ENCODE measurements around the gene HS6ST2.

Gene HS6ST2

DNA sequence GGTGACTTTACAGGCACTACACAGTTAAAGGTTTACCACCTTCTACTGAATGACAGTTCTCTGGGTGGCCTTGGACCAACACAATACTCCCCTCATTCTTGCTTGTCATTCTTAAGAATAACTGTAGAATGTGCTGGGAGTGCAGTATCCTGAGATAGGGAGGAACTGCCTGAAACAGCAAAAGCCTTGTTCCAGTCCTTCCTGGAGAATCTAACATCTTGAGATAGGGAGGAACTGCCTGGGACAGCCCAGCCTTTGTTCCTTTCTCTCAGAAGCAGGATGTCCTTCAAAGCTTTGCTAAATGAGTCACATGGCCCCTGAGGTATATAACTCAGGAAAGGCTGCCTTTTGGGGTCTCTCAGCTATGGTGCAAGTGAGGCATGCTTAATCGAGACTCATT lies 323.9 kb downstream of the HS6ST2 start:
- no peak for DNase-seq (ENCODE audit: low spot score in 2 of 2)

DNA sequence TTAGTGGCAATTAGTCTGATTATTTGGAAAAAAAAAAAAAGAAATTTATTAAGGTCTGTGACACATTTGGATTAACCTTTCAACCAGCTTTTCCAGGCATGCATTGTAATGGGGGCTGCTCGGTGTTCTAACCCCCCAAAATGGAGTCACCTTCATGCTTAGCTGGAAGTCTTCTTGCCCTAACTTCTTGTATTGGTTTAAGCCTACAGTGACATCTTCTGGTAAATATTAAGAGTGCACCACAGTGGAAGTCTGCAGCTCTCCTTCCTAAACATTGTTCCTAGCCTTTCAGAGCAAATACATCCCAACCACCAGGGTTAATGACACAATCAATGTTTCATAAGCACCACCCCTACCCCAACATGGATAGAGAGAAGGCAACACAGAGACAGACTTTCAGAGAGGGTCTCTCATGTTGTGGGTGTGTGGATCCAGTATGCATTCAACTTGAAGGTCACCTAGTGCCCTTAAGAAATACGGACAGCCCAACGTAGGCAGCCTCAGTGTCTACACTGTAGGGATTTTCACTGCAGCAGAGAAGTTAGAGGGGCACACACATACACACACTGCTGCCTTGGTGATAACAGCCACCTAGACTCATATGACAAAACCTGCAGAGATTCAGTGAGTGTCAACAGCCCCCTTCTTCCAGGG lies 326.7 kb downstream of the HS6ST2 start:
- Mint-ChIP-seq H3K4me3 (no peak overlapping the region), H3K36me3 (no peaks in the 10 kb centered on the region), H3K27ac (no peak overlapping the region), H3K9me3 (no peaks in the 10 kb centered on the region), H3K4me1 (no peaks in the 10 kb centered on the region)
- no peak for ATAC-seq
- DNase-seq (ENCODE audit: low spot score in 2 of 2): no peak

More for the DNA sequence above, 323.9 kb downstream of the HS6ST2 start:
- Mint-ChIP-seq H3K4me3 (no peak overlapping the region), H3K36me3 (no peaks in the 10 kb centered on the region), H3K9me3 (no peaks in the 10 kb centered on the region), H3K27ac (no peak overlapping the region), H3K4me1 (no peaks in the 10 kb centered on the region)
- no peak for ATAC-seq

DNA sequence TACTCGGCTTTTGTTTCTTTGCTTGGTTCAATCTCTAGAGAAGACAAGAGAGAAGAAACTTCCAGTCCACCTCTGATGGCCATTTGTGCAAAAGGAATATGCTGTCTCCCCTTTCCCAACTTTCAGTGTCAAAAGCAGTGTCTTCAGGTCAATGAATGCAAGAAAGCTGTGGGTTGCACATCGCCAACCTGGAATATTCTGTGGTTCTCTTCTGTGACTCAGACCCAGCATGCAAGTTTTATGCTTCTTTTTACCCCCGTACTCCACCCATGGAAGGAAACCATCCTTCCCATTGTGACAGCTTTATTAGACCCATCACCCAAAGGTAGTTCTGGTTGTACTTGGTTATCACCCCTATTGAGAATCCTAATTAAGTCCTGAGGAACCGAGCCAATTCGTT lies 334.0 kb downstream of the HS6ST2 start:
- Mint-ChIP-seq H3K27ac (no peak overlapping the region), H3K4me1 (peaks cover 5% of the 10 kb centered on the region), H3K4me3 (no peak overlapping the region), H3K9me3 (no peaks in the 10 kb centered on the region), H3K36me3 (no peaks in the 10 kb centered on the region)
- ATAC-seq (no peak), DNase-seq (ENCODE audit: low spot score in 2 of 2) (no peak)

DNA sequence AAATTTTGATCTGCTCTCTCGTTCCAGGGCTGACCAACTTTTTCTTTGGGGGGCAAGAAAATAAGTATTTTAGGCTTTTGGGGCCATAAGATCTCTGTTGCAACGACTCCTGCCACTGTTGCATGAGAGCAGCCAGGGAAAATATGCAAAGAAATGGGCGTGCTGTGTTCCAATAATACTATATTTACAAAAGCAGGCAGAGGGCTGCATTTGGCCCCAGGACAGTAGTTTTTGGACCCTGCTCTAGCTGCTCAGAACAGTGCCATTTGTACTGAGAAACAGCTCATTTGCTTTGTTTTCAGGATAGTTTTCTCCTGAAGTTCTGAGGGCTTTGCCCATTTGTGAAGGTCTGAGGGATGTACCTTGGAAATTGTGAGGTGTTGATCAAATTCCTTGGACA lies 334.5 kb downstream of the HS6ST2 start:
- ATAC-seq: no peak
- H3K36me3 Mint-ChIP-seq: no peaks in the 10 kb centered on the region
- H3K4me3 Mint-ChIP-seq: no peak overlapping the region
- H3K27ac Mint-ChIP-seq: no peak overlapping the region
- no peak for DNase-seq (ENCODE audit: low spot score in 2 of 2)
- no peaks in the 10 kb centered on the region for H3K9me3 Mint-ChIP-seq
- peaks cover 5% of the 10 kb centered on the region for H3K4me1 Mint-ChIP-seq

DNA sequence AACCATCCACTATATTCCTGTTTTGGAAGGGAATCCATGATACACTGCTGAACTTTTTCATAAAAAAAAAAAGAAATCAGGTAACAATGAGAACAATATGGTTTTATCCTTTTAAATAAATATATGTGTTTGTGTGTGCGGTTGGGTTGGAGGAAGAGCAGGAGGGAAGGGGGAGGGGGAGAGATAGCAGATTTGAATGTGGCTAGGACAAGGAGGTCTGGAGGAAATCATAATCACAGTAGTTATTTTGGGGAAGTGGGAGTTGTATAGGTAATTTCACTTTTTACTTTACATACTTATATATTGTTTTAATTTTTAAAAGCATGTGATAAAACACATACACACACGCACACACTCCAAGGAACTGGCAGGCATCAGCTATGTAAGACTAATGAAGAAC lies 335.1 kb downstream of the HS6ST2 start:
- Mint-ChIP-seq H3K9me3 (no peaks in the 10 kb centered on the region), H3K36me3 (no peaks in the 10 kb centered on the region), H3K27ac (no peak overlapping the region), H3K4me3 (no peak overlapping the region), H3K4me1 (peaks cover 5% of the 10 kb centered on the region)
- DNase-seq (ENCODE audit: low spot score in 2 of 2) (no peak), ATAC-seq (no peak)

DNA sequence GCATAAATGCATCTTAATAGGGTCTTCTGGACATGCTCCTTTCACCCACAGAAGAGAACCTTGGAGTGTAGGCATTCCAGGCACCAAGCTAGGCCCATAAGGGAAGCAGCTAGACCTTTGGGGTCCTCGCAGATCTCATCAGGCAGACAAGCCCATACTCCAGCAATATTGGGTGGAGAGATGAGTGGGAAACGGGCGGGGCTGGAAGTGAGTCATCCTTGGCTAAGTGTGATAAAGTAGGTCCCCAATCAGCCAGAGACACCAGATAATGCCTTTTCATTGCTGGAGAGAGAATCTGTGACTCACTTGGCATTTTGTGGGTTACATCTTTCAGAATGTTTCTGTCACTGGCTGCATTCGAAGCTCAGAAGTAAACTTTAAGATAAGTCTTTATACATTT lies 336.3 kb downstream of the HS6ST2 start:
- Mint-ChIP-seq H3K27ac (no peak overlapping the region), H3K36me3 (no peaks in the 10 kb centered on the region), H3K4me3 (no peak overlapping the region), H3K4me1 (peaks cover 5% of the 10 kb centered on the region), H3K9me3 (no peaks in the 10 kb centered on the region)
- DNase-seq (ENCODE audit: low spot score in 2 of 2) (peak; percentile 2 to 57), ATAC-seq (peak; percentile 100)

DNA sequence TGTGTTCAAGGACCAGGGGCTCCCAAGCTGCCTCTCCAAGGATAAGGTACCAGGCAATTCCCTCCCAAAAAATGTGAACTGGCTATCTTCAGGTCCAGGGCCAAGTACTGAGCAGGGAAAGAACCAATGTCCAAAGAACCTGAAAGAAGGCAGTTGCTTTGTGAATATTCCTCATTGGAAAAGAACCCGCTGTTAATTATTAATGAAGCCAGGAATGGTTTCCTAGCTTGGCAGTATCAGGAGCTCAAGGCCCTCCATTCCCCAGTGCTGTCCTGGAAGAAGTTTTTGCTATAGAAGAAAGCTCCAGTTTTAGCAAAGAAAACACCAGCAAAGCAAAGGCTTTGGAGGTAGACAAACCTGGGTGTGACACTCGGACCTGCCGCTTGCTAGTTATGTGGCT lies 339.6 kb downstream of the HS6ST2 start:
- no peak overlapping the region for H3K4me3 Mint-ChIP-seq
- H3K9me3 Mint-ChIP-seq: no peaks in the 10 kb centered on the region
- peaks cover 5% of the 10 kb centered on the region for H3K4me1 Mint-ChIP-seq
- no peak overlapping the region for H3K27ac Mint-ChIP-seq
- H3K36me3 Mint-ChIP-seq: no peaks in the 10 kb centered on the region
- DNase-seq (ENCODE audit: low spot score in 2 of 2) (no peak), ATAC-seq (no peak)

DNA sequence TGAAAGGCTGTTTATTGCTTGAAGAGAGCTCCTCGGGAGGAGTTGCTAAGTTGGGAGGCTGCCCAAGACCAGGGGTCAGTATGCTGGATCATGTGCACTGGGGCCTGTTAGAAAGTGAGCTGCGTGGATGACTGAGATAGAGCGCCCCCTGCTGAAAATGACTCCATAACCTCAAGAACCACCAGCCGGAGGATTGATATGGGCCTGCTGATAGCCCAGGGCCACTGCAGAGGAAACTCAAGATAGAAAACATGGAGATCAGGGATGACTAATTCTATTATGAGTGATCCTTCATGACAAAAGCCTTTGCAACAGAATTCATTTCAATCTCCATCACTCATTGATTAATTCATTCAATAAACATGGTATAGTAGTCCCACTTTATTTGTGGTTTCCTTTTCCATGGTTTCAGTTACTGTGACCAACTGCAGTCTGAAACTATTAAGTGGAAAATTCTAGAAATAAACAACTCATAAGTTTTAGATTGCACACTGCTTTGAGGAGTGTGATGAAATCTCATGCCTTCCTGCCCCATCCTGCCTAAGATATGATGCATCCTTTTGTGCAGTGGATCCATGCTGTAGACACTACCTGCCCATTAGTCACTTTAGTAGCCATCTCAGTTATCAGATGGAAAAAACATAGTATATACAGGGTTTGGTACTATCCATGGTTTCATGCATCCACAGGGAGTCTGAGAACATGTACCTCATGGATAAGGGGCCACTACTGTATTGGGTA lies 342.9 kb downstream of the HS6ST2 start:
- no peaks in the 10 kb centered on the region for H3K9me3 Mint-ChIP-seq
- DNase-seq (ENCODE audit: low spot score in 2 of 2) (peak; percentile 7 to 61), ATAC-seq (peak; percentile 72)
- H3K27ac Mint-ChIP-seq: no peak overlapping the region
- H3K36me3 Mint-ChIP-seq: no peaks in the 10 kb centered on the region
- no peak overlapping the region for H3K4me3 Mint-ChIP-seq
- H3K4me1 Mint-ChIP-seq: no peaks in the 10 kb centered on the region

DNA sequence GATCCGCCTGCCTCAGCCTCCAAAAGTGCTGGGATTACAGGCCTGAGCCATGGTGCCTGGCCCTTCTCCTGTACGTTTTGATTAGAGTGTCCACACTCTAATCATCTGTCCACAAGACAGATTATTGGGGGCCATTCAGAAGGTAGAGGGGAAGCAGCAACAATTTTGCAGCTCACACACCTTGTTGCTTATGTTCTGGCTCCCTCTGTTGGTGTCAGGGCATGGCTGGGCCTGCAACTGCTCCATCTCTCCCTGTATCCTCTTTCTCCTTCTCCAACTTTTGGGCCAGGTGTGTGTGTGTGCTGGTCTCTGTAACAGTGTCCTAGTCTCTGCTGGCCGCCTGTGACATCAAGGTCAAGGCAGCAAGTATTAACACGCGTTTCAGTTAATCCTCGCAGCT lies 344.1 kb downstream of the HS6ST2 start:
- ATAC-seq (no peak), DNase-seq (ENCODE audit: low spot score in 2 of 2) (no peak)
- Mint-ChIP-seq H3K4me1 (no peaks in the 10 kb centered on the region), H3K4me3 (no peak overlapping the region), H3K36me3 (no peaks in the 10 kb centered on the region), H3K9me3 (no peaks in the 10 kb centered on the region), H3K27ac (no peak overlapping the region)

DNA sequence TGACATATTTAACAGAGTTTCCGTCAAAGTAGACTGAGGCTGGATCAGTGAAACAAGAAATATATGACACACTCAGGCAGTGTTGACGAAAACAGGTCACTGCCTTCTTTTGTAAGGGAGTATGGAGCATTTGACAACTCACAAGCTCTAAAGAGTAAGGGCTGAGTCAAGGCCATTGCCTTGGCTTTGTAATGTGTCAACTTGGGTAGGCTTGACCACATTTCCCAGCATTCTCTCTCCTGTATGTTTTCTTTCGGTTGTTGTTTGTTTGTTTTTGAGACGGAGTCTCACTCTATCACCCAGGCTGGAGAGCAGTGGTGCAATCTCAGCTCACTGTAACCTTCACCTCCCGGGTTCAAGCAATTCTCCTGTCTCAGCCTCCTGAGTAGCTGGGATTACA lies 344.6 kb downstream of the HS6ST2 start:
- Mint-ChIP-seq H3K36me3 (no peaks in the 10 kb centered on the region), H3K27ac (no peak overlapping the region), H3K9me3 (no peaks in the 10 kb centered on the region), H3K4me3 (no peak overlapping the region), H3K4me1 (no peaks in the 10 kb centered on the region)
- no peak for DNase-seq (ENCODE audit: low spot score in 2 of 2)
- ATAC-seq: peak; percentile 53

DNA sequence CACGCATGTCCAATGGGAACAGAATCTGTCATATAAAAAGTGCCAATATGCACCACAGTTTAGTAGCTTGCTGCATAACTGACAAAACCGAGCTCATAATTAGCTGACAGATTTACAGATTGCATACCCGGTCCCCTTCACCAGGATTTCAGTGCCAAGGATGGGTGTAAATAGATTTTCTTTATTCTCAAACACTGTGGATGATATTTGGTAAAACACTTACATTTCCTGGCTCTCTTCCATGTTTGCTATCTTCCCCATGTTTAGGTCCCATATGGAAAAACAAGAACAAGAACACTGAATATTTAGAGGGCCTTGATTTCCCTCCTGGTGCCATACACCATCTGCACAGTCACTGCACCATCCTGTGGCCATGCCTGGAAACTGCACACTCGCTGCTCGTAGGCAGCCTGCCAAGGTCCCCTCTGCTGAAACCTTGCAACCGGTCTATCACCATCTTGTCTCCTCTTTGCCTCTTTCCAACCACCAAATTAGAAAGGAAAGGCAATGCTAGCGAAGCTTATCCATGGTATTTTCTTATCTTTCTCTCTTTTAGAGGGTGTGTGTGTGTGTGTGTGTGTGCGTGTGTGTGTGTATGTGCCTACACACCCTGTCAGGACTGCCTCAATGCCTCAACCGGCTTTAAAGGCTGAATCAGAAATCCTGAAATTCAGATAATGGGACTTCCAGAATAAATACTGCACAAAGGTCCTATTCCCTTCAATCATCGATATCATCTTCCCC lies 345.4 kb downstream of the HS6ST2 start:
- ATAC-seq (peak; percentile 60), DNase-seq (ENCODE audit: low spot score in 2 of 2) (peak; percentile 2 to 53)
- Mint-ChIP-seq H3K9me3 (no peaks in the 10 kb centered on the region), H3K36me3 (no peaks in the 10 kb centered on the region), H3K4me3 (no peak overlapping the region), H3K27ac (no peak overlapping the region), H3K4me1 (no peaks in the 10 kb centered on the region)

DNA sequence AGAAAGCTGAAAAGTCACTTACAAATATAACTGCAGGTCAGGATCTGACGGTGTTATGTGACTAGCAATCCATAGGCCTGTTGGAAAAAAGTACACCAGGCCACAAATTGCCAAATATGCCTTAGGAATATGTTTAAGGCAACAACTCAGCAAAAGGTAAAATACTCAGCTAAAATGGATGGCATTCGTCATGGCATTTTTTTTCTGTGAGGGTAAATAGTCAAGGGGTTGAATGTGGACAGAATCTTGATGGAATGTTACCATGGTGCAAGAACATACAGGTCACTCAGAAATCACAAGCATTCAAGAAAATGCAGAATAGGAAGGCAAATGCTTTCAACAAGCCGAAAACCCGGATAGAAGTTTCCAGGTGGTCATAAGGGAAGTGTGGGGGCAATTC lies 347.9 kb downstream of the HS6ST2 start:
- DNase-seq (ENCODE audit: low spot score in 2 of 2) (no peak), ATAC-seq (no peak)
- no peaks in the 10 kb centered on the region for H3K4me1 Mint-ChIP-seq
- H3K4me3 Mint-ChIP-seq: no peak overlapping the region
- H3K9me3 Mint-ChIP-seq: no peaks in the 10 kb centered on the region
- H3K27ac Mint-ChIP-seq: no peak overlapping the region
- no peaks in the 10 kb centered on the region for H3K36me3 Mint-ChIP-seq

DNA sequence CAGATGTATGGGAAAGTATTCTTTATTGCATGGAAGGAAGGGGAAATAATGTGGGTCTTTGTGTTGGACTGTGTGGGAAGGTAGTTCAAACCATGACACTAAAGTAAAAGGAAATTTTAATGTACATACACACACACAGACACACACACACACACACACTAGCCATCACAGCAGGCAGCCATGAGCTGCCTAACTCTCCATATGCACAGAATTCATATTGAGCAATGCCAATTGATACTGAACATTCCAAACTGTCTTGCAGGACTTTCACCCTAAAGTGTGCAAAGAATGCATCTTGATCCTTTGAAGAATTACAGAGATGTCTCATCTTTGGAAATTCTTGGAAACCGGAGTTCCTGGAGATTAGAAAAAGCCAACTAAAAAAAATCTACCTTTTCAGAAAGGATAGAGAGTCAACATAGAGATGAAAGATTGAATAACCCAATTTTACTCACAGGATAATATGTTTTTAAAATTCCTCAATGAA lies 349.0 kb downstream of the HS6ST2 start:
- Mint-ChIP-seq H3K4me3 (no peak overlapping the region), H3K27ac (no peak overlapping the region), H3K9me3 (no peaks in the 10 kb centered on the region), H3K4me1 (no peaks in the 10 kb centered on the region), H3K36me3 (no peaks in the 10 kb centered on the region)
- ATAC-seq: no peak
- DNase-seq (ENCODE audit: low spot score in 2 of 2): no peak

DNA sequence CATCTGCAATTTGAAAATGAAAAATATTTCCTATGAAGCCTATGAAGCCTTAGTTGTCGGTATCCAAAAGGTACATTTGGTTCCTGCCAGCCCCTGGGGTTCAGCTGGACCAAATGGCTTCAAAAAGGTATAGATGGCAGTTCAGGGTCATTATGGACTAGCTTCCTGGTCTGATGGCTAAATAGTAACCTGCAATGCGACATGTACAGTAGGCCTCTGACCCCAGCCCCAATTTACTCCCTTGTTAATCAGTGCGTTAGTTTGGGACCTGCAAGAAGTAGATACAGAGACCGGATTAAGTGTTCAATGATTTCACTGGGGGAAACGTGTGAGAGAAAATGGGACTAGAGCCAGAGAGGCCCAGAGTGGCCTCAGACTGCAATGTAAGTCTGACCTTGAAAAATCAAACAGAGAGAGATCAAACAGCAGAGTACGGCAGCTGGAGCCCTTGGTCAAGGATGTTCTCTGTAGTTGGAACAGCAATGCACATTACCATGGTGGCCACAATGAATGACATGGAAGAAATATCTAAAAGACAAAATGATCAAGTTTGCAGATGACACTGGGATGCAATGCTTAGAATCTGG lies 354.6 kb downstream of the HS6ST2 start:
- DNase-seq (ENCODE audit: low spot score in 2 of 2): no peak
- Mint-ChIP-seq H3K4me3 (no peak overlapping the region), H3K9me3 (no peaks in the 10 kb centered on the region), H3K4me1 (no peaks in the 10 kb centered on the region), H3K36me3 (no peaks in the 10 kb centered on the region), H3K27ac (no peak overlapping the region)
- ATAC-seq: no peak

DNA sequence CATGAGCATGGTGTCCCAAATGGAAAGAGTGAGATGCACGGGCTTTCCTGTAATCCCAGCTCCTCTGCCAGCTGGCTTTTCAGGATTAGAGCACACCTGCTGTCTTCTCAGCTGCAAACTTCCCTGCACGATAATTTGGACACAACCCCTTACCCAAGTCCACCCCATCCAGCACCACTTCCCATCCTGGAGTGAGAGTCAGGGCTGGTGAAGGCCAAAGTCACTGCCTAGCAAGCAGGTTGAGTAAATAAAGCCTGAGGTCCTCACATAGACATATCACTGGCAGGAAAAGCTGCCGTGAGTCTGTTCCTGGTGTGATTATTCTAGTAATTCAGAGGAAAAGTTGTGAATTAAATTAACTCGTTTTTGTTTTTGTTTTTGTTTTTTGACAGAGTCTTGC lies 355.7 kb downstream of the HS6ST2 start:
- ATAC-seq (no peak), DNase-seq (ENCODE audit: low spot score in 2 of 2) (no peak)
- no peak overlapping the region for H3K4me3 Mint-ChIP-seq
- H3K9me3 Mint-ChIP-seq: no peaks in the 10 kb centered on the region
- no peaks in the 10 kb centered on the region for H3K4me1 Mint-ChIP-seq
- no peaks in the 10 kb centered on the region for H3K36me3 Mint-ChIP-seq
- H3K27ac Mint-ChIP-seq: no peak overlapping the region
